Psoas muscle (tissue), 8 donors: ENCODE data around the gene TMEM59. TPM values are rescaled to one million over a fixed set of nuclear protein-coding genes. Genes with fewer than 3 reads are reported as not detected.

ENCODE experiments used
- ATAC-seq, 4 donors: fragments of 200-7000 bp; cut with Tn5 transposase; one replicate each; pipeline ENCODE4 v1.9.1; 2020; ENCODE audit warnings: moderate library complexity in 3 of 4, mild to moderate bottlenecking in 2 of 4
- DNase-seq, 2 donors: peaks; one replicate each; pipeline ENCODE4 v3.0.0-alpha.2; 2020
- H3K27ac ChIP-seq: fragments of 200-600 bp; one replicate; pipeline ENCODE4 v1.8.0; 2022
- H3K27me3 ChIP-seq, 3 donors: fragments of 200-600 bp in 1 of 3; one replicate each; pipeline versions ENCODE4 v1.6.1 to v1.8.0; 2013 to 2022; ENCODE audit warnings: low read length in 2 of 3, mild to moderate bottlenecking in 2 of 3, moderate library complexity in 1 of 3; ENCODE audit not compliant: insufficient read depth in 3 of 3
- H3K36me3 ChIP-seq, 2 donors: fragments of 200-600 bp in 1 of 2; one replicate each; pipeline versions ENCODE4 v1.6.1 to v1.8.0; 2013 to 2022; ENCODE audit warnings: low read depth in 1 of 2, mild to moderate bottlenecking in 1 of 2, moderate library complexity in 1 of 2; ENCODE audit not compliant: insufficient read depth in 1 of 2
- H3K4me1 ChIP-seq: fragments of 200-600 bp; one replicate; pipeline ENCODE4 v1.8.0; 2022
- H3K4me3 ChIP-seq: fragments of 200-600 bp; one replicate; pipeline ENCODE4 v1.8.0; 2022; ENCODE audit warnings: mild to moderate bottlenecking
- H3K9me3 ChIP-seq: fragments of 200-600 bp; one replicate; pipeline ENCODE4 v1.8.0; 2022
- CTCF ChIP-seq: fragments of 200-600 bp; IDR thresholded peaks from one replicate; pipeline ENCODE4 v1.8.0; 2022; ENCODE audit warnings: antibody characterized with exemption
- WGBS, 3 donors: extraction: QIAGEN DNeasy Blood & Tissue Kit; methylation state at CpG; one replicate each; pipeline versions ENCODE4 v1.1.6 to v1.1.7; 2013; 5-methylcytosine and 5-hydroxymethylcytosine counted together
- intact Hi-C, 2 donors: fragments of 100-400 bp; cut with DNase I; formaldehyde crosslinking; loops; one replicate each; pipeline versions ENCODE4 v1.11.0 to v1.14.2; 2022
- polyA plus RNA-seq, 3 donors: library from polyadenylated mRNA; stranded (reverse); fragments of 200-250 nt; gene quantifications; one replicate each; pipeline ENCODE4 v1.2.3, GENCODE V29; 2013
- total RNA-seq, 4 donors: library from RNA; stranded (reverse); fragmentation: NEBNext Ultra II Directional in 2 of 4; extraction: Animal tissue kit (Norgen Biotek cat#: 25700) in 2 of 4; gene quantifications; one replicate each; pipeline versions ENCODE4 v1.2.1 to v1.2.4, GENCODE V29; 2021 to 2023
- donor health status: healthy with polysubstance abuse.
- donor health status: DM: no; HTN: no; CAD: no; lungs with moderate emphysema.
- donor health status: Bipolar disorder and iron deficiency.
- donor health status: healthy.
- donor health status: DM: yes; HTN: yes; CAD: no.
- donor health status: DM: no; HTN: no; CAD: no.
- donor health status: DM: no; HTN: no; CAD: no.
- donor health status: DM: yes; HTN: yes; CAD: no.

TMEM59 gene
- total and polyA plus RNA-seq, 7 donors: 123 to 240 (median 173) TPM

- Histone ChIP-seq H3K4me3 (no peak overlapping the region), H3K9me3 (no peaks in the 10 kb centered on the region), H3K4me1 (peaks cover 40% of the 10 kb centered on the region), H3K36me3 (peaks cover 7 to 53% of the 10 kb centered on the region in 2 donors), H3K27ac (no peak overlapping the region), H3K27me3 (no peaks in the 10 kb centered on the region)
- 85 to 91% (median 86%) methylated on average over 2 of the region's 2 CpGs for WGBS, 3 donors
- no peak for DNase-seq
- no peak for TF ChIP-seq CTCF
- no peak for ATAC-seq
- intact Hi-C loops: loop anchor here in 1 of 2 donors (10.0 kb wide), 1 partner anchor 81 kb away; no protein-coding TSS in a partner anchor
Measured at GRCh38 chr1:54045496-54045895, 7.5 kb downstream of the TMEM59 start.

GRCh38 chr1:54041806-54042205, 11.2 kb downstream of the TMEM59 start:
- Histone ChIP-seq H3K4me1 (peaks cover 5% of the 10 kb centered on the region), H3K36me3 (peaks cover 16 to 90% of the 10 kb centered on the region in 2 donors), H3K9me3 (no peaks in the 10 kb centered on the region), H3K27me3 (no peaks in the 10 kb centered on the region), H3K27ac (no peak overlapping the region), H3K4me3 (no peak overlapping the region)
- intact Hi-C loops: loop anchor here in 1 of 2 donors (10.0 kb wide), 1 partner anchor 77 kb away; no protein-coding TSS in a partner anchor
- DNase-seq (no peak), ATAC-seq (no peak)
- 0 to 9% (median 2%) methylated on average over 1 of the region's 1 CpG for WGBS, 3 donors
- TF ChIP-seq CTCF: no peak

GRCh38 chr1:54037476-54037875, 15.5 kb downstream of the TMEM59 start:
- no peak for TF ChIP-seq CTCF

GRCh38 chr1:54028306-54029251, 24.4 kb downstream of the TMEM59 start:
- H3K27ac ChIP-seq: no peak overlapping the region
- no peak overlapping the region for H3K4me3 ChIP-seq
- H3K27me3 ChIP-seq: no peaks in the 10 kb centered on the region
- H3K4me1 ChIP-seq: no peaks in the 10 kb centered on the region
- ATAC-seq (no peak), DNase-seq (no peak)
- no peak for TF ChIP-seq CTCF
- H3K9me3 ChIP-seq: no peaks in the 10 kb centered on the region
- intact Hi-C loops: no loop called here
- 85 to 88% (median 87%) methylated on average over 3 of the region's 3 CpGs for WGBS, 3 donors
- peaks cover 3 to 51% of the 10 kb centered on the region in 2 donors for H3K36me3 ChIP-seq

More at GRCh38 chr1:54037476-54037875, 15.5 kb downstream of the TMEM59 start:
- DNase-seq (no peak), ATAC-seq (no peak)
- Histone ChIP-seq H3K9me3 (no peaks in the 10 kb centered on the region), H3K4me3 (no peak overlapping the region), H3K27ac (no peak overlapping the region), H3K4me1 (no peaks in the 10 kb centered on the region), H3K27me3 (no peaks in the 10 kb centered on the region), H3K36me3 (peaks cover 20 to 100% of the 10 kb centered on the region in 2 donors)
- intact Hi-C loops: loop anchor here (10.0 kb wide), 2 partner anchors 163 to 173 kb away; no protein-coding TSS in a partner anchor
